Peyer's patch (tissue), 4 donors: ENCODE data around the gene C2CD4D. TPM values are rescaled to one million over a fixed set of nuclear protein-coding genes. Genes with fewer than 3 reads are reported as not detected.
A peak's percentile ranks its signal among the peaks of the same experiment; 100 is the strongest.

Experiments
- DNase-seq, 3 donors: peaks; one replicate each; pipeline ENCODE4 v3.0.0-alpha.2; 2017 to 2019
- H3K27ac ChIP-seq, 4 donors: fragments of 200-600 bp; sonication (generic); one replicate each; pipeline ENCODE4 v1.5.1; 2016 to 2019
- H3K27me3 ChIP-seq, 2 donors: fragments of 200-600 bp; sonication (generic); one replicate each; pipeline ENCODE4 v1.5.1; 2019
- H3K36me3 ChIP-seq, 3 donors: fragments of 200-600 bp; sonication (generic); one replicate each; pipeline ENCODE4 v1.5.1; 2016 to 2019
- H3K4me1 ChIP-seq, 4 donors: fragments of 200-600 bp; sonication (generic); one replicate each; pipeline ENCODE4 v1.5.1; 2016 to 2019
- H3K4me3 ChIP-seq, 4 donors: fragments of 200-600 bp; sonication (generic); 1 replicate in 3 of 4; 2 replicates in 1 of 4; pipeline ENCODE4 v1.5.1; 2016 to 2019; ENCODE audit warnings: mild to moderate bottlenecking in 1 of 4
- H3K9me3 ChIP-seq, 4 donors: fragments of 200-600 bp; sonication (generic); one replicate each; pipeline ENCODE4 v1.5.1; 2016 to 2019; ENCODE audit warnings: mild to moderate bottlenecking in 1 of 4
- POLR2A ChIP-seq, 2 donors: fragments of 450-650 bp; IDR thresholded peaks; one replicate each; pipeline ENCODE4 v1.5.1; 2017; ENCODE audit warnings: antibody characterized with exemption in 2 of 2, mild to moderate bottlenecking in 2 of 2, moderate library complexity in 2 of 2
- total RNA-seq, 4 donors: library from RNA; depleted of rRNA; stranded (reverse); fragments of >200 nt; gene quantifications; one replicate each; pipeline ENCODE4 v1.1.0, GENCODE V29; 2016
- TF ChIP-seq, protein P1 (sequence below), 6 experiments: fragments of 450-650 bp in 4 of 6; fragments of 200-600 bp in 2 of 6; sonication (generic) in 1 of 6; IDR thresholded peaks; one replicate each; pipeline ENCODE4 v1.5.1; 2017 to 2019; ENCODE audit warnings: antibody characterized with exemption in 6 of 6, mild to moderate bottlenecking in 3 of 6, moderate library complexity in 1 of 6

The C2CD4D gene
- total RNA-seq, 4 donors from 2014 or later = 0.54 TPM; not detected in 3

DNA sequence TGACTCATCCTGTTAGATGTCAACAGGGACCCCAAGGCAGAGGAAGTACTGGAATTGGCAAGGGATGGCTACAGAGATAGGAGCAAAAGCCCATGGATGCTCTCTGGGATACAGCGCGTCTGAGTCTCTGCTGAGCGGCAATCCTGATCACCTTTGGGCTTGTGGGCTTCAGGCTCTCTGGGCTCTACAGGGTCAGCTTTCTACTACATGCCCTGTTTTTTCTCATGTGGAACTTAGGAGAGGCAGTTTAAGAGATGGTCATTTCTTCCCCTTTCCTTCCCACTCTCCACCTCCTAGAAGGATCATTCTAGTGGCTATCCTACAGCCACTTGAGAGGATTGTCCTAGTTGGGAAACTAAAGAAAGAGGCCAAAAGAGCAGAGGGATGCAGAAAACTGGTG lies 35.7 kb downstream of the C2CD4D start:
- no peak overlapping the region for H3K4me3 ChIP-seq
- no peaks in the 10 kb centered on the region for H3K4me1 ChIP-seq
- H3K27ac ChIP-seq = no peak overlapping the region
- DNase-seq = no peak
- TF ChIP-seq POLR2A (IDR thresholded peaks at IDR 0.05) = no peak
- TF ChIP-seq, protein P1, sequence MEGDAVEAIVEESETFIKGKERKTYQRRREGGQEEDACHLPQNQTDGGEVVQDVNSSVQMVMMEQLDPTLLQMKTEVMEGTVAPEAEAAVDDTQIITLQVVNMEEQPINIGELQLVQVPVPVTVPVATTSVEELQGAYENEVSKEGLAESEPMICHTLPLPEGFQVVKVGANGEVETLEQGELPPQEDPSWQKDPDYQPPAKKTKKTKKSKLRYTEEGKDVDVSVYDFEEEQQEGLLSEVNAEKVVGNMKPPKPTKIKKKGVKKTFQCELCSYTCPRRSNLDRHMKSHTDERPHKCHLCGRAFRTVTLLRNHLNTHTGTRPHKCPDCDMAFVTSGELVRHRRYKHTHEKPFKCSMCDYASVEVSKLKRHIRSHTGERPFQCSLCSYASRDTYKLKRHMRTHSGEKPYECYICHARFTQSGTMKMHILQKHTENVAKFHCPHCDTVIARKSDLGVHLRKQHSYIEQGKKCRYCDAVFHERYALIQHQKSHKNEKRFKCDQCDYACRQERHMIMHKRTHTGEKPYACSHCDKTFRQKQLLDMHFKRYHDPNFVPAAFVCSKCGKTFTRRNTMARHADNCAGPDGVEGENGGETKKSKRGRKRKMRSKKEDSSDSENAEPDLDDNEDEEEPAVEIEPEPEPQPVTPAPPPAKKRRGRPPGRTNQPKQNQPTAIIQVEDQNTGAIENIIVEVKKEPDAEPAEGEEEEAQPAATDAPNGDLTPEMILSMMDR (IDR thresholded peaks at IDR 0.05) = no peak
- no peaks in the 10 kb centered on the region for H3K27me3 ChIP-seq
- H3K9me3 ChIP-seq = no peaks in the 10 kb centered on the region
- H3K36me3 ChIP-seq = peaks cover 0 to 10% (median 0%) of the 10 kb centered on the region in 3 donors

DNA sequence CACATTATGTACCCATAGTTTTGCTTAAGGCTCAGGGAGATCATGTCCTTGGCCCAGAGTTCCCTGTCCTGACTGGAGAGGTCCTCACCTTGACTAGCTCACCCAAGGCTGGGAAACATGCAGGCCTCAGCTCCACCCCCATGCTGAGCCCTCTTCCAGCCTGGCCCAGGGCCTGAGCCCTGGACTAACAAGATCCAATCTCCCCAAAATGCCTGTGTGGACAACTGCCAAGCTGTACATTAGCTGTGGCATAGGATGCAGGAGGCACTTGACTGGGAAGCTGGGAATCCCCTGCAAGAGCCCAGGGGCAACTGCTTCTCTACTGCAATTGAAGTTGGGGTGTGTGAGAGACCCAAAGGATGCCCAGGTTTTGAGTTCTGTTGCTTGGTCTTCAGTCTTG lies 36.5 kb downstream of the C2CD4D start:
- H3K4me1 ChIP-seq = no peaks in the 10 kb centered on the region
- H3K27ac ChIP-seq = no peak overlapping the region
- TF ChIP-seq POLR2A (IDR thresholded peaks at IDR 0.05) = no peak
- TF ChIP-seq, protein P1 (IDR thresholded peaks at IDR 0.05) = no peak
- peak in 1 of 3 donors; percentile 21 for DNase-seq
- H3K9me3 ChIP-seq = no peaks in the 10 kb centered on the region
- no peak overlapping the region for H3K4me3 ChIP-seq
- H3K27me3 ChIP-seq = no peaks in the 10 kb centered on the region
- peaks cover 0 to 10% (median 0%) of the 10 kb centered on the region in 3 donors for H3K36me3 ChIP-seq

DNA sequence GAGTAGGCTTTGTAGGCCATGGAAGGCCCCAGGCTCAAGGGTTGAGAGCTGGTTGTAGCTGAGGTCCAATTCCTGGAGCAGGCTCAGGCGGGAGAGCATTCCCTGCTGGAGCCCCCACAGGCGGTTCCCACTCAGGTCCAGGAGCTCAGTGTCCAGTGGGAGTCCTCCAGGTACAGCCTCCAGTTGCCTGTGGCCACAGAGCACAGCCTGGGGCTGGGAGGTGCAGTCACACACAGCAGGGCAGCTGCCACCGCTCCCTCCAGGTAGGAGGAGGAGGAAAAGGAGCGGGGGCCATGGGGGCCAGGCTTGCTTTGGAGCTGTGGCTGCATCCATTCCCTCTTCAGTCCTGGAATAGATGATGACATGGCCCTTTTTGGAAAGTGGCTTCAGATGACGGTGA lies 37.2 kb downstream of the C2CD4D start:
- no peak overlapping the region for H3K4me3 ChIP-seq
- TF ChIP-seq POLR2A (IDR thresholded peaks at IDR 0.05) = no peak
- TF ChIP-seq, protein P1 (IDR thresholded peaks at IDR 0.05) = no peak
- no peak overlapping the region for H3K27ac ChIP-seq
- H3K9me3 ChIP-seq = no peaks in the 10 kb centered on the region
- no peaks in the 10 kb centered on the region for H3K4me1 ChIP-seq
- peaks cover 0 to 6% (median 0%) of the 10 kb centered on the region in 3 donors for H3K36me3 ChIP-seq
- H3K27me3 ChIP-seq = no peaks in the 10 kb centered on the region
- no peak for DNase-seq

DNA sequence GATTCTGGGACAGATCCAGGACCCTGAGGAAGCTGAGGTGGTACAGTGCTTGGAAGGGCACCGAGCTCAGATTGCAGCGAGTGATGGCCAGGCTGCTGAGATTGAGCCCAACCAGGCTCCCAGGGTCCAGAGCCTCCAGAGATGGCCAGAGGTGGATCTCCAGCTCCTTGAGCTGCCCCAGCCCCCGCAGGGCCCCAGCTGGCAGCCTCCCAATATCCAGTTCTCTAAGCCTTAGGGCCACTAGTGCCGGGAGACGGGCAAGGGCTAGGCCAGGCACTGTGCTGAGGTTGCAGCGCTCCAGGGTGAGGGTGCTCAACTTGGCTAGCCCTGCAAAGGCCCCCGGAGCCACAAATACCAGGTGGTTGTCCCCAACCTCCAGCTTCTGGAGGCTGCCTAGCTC lies 37.8 kb downstream of the C2CD4D start:
- H3K4me3 ChIP-seq = no peak overlapping the region
- peaks cover 0 to under 1% (median 0%) of the 10 kb centered on the region in 3 donors for H3K36me3 ChIP-seq
- no peak for TF ChIP-seq POLR2A (IDR thresholded peaks at IDR 0.05)
- TF ChIP-seq, protein P1 (IDR thresholded peaks at IDR 0.05) = no peak
- no peak for DNase-seq
- no peaks in the 10 kb centered on the region for H3K4me1 ChIP-seq
- H3K27me3 ChIP-seq = no peaks in the 10 kb centered on the region
- H3K9me3 ChIP-seq = no peaks in the 10 kb centered on the region
- H3K27ac ChIP-seq = no peak overlapping the region

DNA sequence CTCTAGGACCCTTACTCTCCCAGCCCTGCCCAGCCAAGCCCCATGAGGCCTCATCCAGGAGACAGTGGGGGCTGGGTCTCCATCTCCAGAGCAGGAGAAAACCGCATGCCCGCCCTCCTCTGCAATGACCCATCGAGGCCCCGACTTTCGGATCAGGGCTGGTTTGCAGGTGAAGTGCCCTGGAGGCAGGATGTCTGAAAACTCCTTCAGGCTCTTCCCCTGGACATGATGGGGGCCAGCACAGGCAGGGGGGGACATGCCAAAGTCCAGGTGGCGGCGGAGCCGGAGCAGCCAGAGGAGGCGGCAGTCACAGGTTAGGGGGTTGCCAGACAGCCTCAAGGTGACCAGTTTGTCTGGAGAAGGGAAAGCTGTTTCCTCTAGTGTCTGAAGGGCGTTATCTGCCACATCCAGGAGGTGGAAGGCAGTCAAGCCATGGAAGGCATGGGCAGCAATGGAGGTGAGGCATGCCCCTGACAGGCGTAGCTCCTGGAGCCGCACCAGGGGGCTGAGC lies 38.3 kb downstream of the C2CD4D start:
- Histone ChIP-seq H3K27ac (no peak overlapping the region), H3K36me3 (no peaks in the 10 kb centered on the region), H3K4me3 (no peak overlapping the region), H3K4me1 (no peaks in the 10 kb centered on the region), H3K9me3 (no peaks in the 10 kb centered on the region), H3K27me3 (no peaks in the 10 kb centered on the region)
- no peak for TF ChIP-seq POLR2A (IDR thresholded peaks at IDR 0.05)
- TF ChIP-seq, protein P1 (IDR thresholded peaks at IDR 0.05) = no peak
- no peak for DNase-seq

DNA sequence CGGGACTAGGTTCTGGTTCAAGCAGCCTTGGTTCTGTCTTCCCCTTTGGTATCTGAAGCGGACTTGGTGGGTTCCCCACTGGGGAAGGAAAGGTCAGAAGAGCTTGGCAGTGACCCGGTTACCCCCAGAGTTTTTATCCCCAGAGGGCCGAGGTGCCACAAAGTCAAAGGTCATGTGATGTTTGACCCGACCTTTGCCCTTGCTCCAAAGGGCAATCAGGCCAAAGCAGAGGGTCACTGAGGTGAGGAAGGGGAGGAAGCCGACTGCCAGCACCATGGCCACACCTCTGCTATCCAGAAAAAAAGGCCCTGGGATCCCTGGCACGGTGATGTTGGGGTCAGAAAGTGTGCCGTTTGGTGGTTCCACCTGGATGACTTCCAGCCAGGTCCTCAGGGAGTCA lies 38.8 kb downstream of the C2CD4D start:
- Histone ChIP-seq H3K9me3 (no peaks in the 10 kb centered on the region), H3K27me3 (no peaks in the 10 kb centered on the region), H3K27ac (no peak overlapping the region), H3K36me3 (no peaks in the 10 kb centered on the region), H3K4me1 (no peaks in the 10 kb centered on the region), H3K4me3 (no peak overlapping the region)
- TF ChIP-seq POLR2A (IDR thresholded peaks at IDR 0.05) = no peak
- TF ChIP-seq, protein P1 (IDR thresholded peaks at IDR 0.05) = no peak
- DNase-seq = no peak
